Esophagus squamous epithelium (tissue), 5 donors: ENCODE results near the gene DRAP1. TPM values are rescaled to one million over a fixed set of nuclear protein-coding genes. Genes with fewer than 3 reads are reported as not detected.
A peak's percentile ranks its signal among the peaks of the same experiment; 100 is the strongest.

Experiments
- DNase-seq: peaks from one replicate; lab custom pipeline; 2025; lab: John Stamatoyannopoulos, UW
- H3K27ac ChIP-seq, 4 donors: fragments of 200-600 bp; sonication (generic); one replicate each; pipeline ENCODE4 v1.5.1; 2016 to 2019; ENCODE audit warnings: mild to moderate bottlenecking in 1 of 4
- H3K27me3 ChIP-seq, 4 donors: fragments of 200-600 bp; sonication (generic); 1 replicate in 3 of 4; 2 replicates in 1 of 4; pipeline versions ENCODE4 v1.5.1 to v1.6.0; 2017 to 2021; ENCODE audit warnings: antibody characterized with exemption in 1 of 4
- H3K36me3 ChIP-seq, 3 donors: fragments of 200-600 bp; sonication (generic); one replicate each; pipeline ENCODE4 v1.5.1; 2016 to 2019
- H3K4me1 ChIP-seq, 3 donors: fragments of 200-600 bp; sonication (generic); one replicate each; pipeline ENCODE4 v1.5.1; 2017 to 2019
- H3K4me3 ChIP-seq, 4 donors: fragments of 200-600 bp; sonication (generic); 1 replicate in 3 of 4; 2 replicates in 1 of 4; pipeline ENCODE4 v1.5.1; 2016 to 2019; ENCODE audit warnings: mild to moderate bottlenecking in 2 of 4, moderate library complexity in 1 of 4
- H3K9me3 ChIP-seq, 3 donors: fragments of 200-600 bp; sonication (generic); one replicate each; pipeline ENCODE4 v1.5.1; 2016 to 2019
- POLR2A ChIP-seq, 4 donors: fragments of 450-650 bp; IDR thresholded peaks; one replicate each; pipeline ENCODE4 v1.6.1; 2017; ENCODE audit warnings: antibody characterized with exemption in 4 of 4, mild to moderate bottlenecking in 4 of 4, moderate library complexity in 3 of 4
- WGBS, 2 donors: methylation state at CpG; one replicate each; pipeline ENCODE4 v1.1.5; 2018; 5-methylcytosine and 5-hydroxymethylcytosine counted together
- intact Hi-C: fragments of 100-400 bp; cut with DNase I; formaldehyde crosslinking; loops from one replicate; pipeline ENCODE4 v1.15.0; 2022
- total RNA-seq, 4 donors: library from RNA; depleted of rRNA; stranded (reverse); fragments of >200 nt; gene quantifications; one replicate each; pipeline ENCODE4 v1.1.0, GENCODE V29; 2016
- TF ChIP-seq, protein P1 (sequence below), 6 experiments: fragments of 450-650 bp in 4 of 6; fragments of 200-600 bp in 2 of 6; sonication (generic) in 2 of 6; IDR thresholded peaks; one replicate each; pipeline ENCODE4 v1.5.1; 2016 to 2019; ENCODE audit warnings: antibody characterized with exemption in 6 of 6, mild to moderate bottlenecking in 4 of 6, moderate library complexity in 4 of 6
- donor health status: DM: yes; HTN: yes; CAD: no.

Gene DRAP1
- total RNA-seq, 4 donors from 2014 or later, result 69.6 to 138 (median 76.8) TPM

- no peaks in the 10 kb centered on the region for H3K9me3 ChIP-seq
- H3K4me1 ChIP-seq, result peaks cover 8 to 43% (median 11%) of the 10 kb centered on the region in 3 donors
- intact Hi-C loops, result loop anchor here (5.0 kb wide), 1 partner anchor 103 kb away; no protein-coding TSS in a partner anchor
- DNase-seq, result no peak
- TF ChIP-seq, protein P1, sequence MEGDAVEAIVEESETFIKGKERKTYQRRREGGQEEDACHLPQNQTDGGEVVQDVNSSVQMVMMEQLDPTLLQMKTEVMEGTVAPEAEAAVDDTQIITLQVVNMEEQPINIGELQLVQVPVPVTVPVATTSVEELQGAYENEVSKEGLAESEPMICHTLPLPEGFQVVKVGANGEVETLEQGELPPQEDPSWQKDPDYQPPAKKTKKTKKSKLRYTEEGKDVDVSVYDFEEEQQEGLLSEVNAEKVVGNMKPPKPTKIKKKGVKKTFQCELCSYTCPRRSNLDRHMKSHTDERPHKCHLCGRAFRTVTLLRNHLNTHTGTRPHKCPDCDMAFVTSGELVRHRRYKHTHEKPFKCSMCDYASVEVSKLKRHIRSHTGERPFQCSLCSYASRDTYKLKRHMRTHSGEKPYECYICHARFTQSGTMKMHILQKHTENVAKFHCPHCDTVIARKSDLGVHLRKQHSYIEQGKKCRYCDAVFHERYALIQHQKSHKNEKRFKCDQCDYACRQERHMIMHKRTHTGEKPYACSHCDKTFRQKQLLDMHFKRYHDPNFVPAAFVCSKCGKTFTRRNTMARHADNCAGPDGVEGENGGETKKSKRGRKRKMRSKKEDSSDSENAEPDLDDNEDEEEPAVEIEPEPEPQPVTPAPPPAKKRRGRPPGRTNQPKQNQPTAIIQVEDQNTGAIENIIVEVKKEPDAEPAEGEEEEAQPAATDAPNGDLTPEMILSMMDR (IDR thresholded peaks at IDR 0.05), result no peak
- TF ChIP-seq POLR2A (IDR thresholded peaks at IDR 0.05), result no peak
- H3K36me3 ChIP-seq, result peaks cover 0 to 53% (median 11%) of the 10 kb centered on the region in 3 donors
- 85 to 90% methylated on average over 16 to 24 of the region's 28 CpGs for WGBS, 2 donors
- H3K27ac ChIP-seq, result peak overlapping the region in 1 of 4 donors; percentile 39
- H3K4me3 ChIP-seq, result no peak overlapping the region
- H3K27me3 ChIP-seq, result no peaks in the 10 kb centered on the region
Observed at GRCh38 chr11:65883786-65884715, 35.2 kb upstream of the DRAP1 start.

DNA sequence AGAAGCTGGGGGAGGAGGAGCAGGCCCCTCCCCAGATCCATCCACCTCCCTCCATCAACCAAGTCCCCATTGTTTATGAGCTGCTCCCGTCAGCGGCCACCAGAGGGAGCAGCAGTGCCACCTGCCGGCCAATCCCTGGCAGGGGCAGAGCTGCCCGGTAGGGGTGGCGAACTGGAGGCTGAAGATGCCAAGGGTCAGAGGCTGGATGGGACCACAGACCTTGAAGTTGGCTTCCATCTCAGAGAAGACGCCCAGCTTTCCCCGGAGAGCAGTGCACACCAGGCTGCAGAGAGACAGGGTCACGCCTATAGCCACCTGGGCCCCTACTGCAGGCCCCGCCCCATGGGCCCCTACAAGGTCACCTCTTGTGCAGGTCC lies 34.5 kb upstream of the DRAP1 start:
- Histone ChIP-seq H3K4me1 (peaks cover 14 to 49% (median 18%) of the 10 kb centered on the region in 3 donors), H3K4me3 (no peak overlapping the region), H3K27ac (peak overlapping the region in 3 of 4 donors; percentile 18 to 40 (median 39)), H3K27me3 (no peaks in the 10 kb centered on the region), H3K36me3 (peaks cover 0 to 53% (median 11%) of the 10 kb centered on the region in 3 donors), H3K9me3 (no peaks in the 10 kb centered on the region)
- TF ChIP-seq, protein P1 (IDR thresholded peaks at IDR 0.05), result peak; percentile 98 to 100 (median 99)
- TF ChIP-seq POLR2A (IDR thresholded peaks at IDR 0.05), result no peak
- WGBS, 2 donors, result 50 to 100% methylated on average over 1 to 4 of the region's 9 CpGs
- intact Hi-C loops, result loop anchor here (5.0 kb wide), 1 partner anchor 103 kb away; no protein-coding TSS in a partner anchor
- no peak for DNase-seq

- Histone ChIP-seq H3K27me3 (no peaks in the 10 kb centered on the region), H3K4me3 (no peak overlapping the region), H3K9me3 (no peaks in the 10 kb centered on the region), H3K36me3 (peaks cover 0 to 53% (median 11%) of the 10 kb centered on the region in 3 donors), H3K4me1 (peaks cover 19 to 49% (median 23%) of the 10 kb centered on the region in 3 donors), H3K27ac (peak overlapping the region in 1 of 4 donors; percentile 18)
- intact Hi-C loops, result no loop called here
- no peak for TF ChIP-seq POLR2A (IDR thresholded peaks at IDR 0.05)
- TF ChIP-seq, protein P1 (IDR thresholded peaks at IDR 0.05), result no peak
- 91 to 98% methylated on average over 7 of the region's 7 CpGs for WGBS, 2 donors
- no peak for DNase-seq
Observed at GRCh38 chr11:65885231-65885630, 34.0 kb upstream of the DRAP1 start.

DNA sequence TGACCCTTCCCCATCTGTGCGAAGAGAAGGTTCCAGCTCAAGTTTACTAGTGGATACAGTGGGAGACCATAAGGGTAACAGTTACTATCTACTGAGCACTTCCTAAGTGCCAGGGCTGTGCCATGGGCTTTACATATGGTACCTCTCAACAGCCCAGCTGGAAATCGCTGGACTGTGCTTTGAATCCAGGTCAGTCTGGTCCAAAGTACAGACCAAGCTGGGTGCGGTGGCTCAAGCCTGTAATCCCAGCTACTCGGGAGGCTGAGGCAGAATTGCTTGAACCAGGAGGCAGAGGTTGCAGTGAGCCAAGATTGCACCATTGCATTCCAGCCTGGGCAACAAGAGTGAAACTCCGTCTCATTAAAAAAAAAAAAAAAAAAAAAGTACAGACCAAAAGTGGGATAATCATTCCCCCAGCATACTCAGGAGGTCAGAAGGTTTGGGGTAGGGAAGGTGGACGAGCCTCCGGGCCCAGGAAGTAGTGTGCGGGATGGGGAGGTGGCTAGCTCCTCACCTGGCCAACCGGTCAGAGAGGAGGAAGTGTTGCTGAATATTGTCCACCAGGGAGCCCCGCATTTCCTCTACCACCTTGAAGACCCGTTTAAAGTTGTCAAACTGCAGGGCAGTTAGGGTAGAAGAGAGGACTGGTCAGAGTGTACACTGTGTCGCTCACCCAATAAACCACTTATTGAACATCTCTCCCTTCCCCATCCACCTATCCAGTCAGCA lies 33.3 kb upstream of the DRAP1 start:
- no peak overlapping the region for H3K27ac ChIP-seq
- intact Hi-C loops, result no loop called here
- no peaks in the 10 kb centered on the region for H3K27me3 ChIP-seq
- peaks cover 0 to 53% (median 11%) of the 10 kb centered on the region in 3 donors for H3K36me3 ChIP-seq
- TF ChIP-seq POLR2A (IDR thresholded peaks at IDR 0.05), result no peak
- TF ChIP-seq, protein P1 (IDR thresholded peaks at IDR 0.05), result peak in 1 of 6 experiments; percentile 7
- no peak for DNase-seq
- 86 to 87% methylated on average over 8 to 11 of the region's 12 CpGs for WGBS, 2 donors
- no peak overlapping the region for H3K4me3 ChIP-seq
- no peaks in the 10 kb centered on the region for H3K9me3 ChIP-seq
- peaks cover 19 to 56% (median 23%) of the 10 kb centered on the region in 3 donors for H3K4me1 ChIP-seq
